ENCODE measurements around the gene RPS27L.
A peak's percentile ranks its signal among the peaks of the same experiment; 100 is the strongest.

The RPS27L gene

GRCh38 chr15:63188247-63188925, 31.1 kb upstream of the RPS27L start:
- Histone ChIP-seq H3K9ac (peak overlapping the region; percentile 79), H3K4me3 (peak overlapping the region; percentile 79), H3K27ac (peak overlapping the region; percentile 45; the same call in 1 of the 2 replicates)

GRCh38 chr15:63187589-63188226, 30.4 kb upstream of the RPS27L start:
- H3K27ac ChIP-seq = no peak overlapping the region
- no peaks in the 10 kb centered on the region for H3K36me3 ChIP-seq
- no peaks in the 10 kb centered on the region for H3K9me3 ChIP-seq
- no peak overlapping the region for H3K4me2 ChIP-seq
- no peak overlapping the region for H3K9ac ChIP-seq
- peaks cover 30% of the 10 kb centered on the region for H3K4me1 ChIP-seq
- H4K20me1 ChIP-seq = peaks cover 10% of the 10 kb centered on the region
- H3K27me3 ChIP-seq = no peaks in the 10 kb centered on the region
- H3K4me3 ChIP-seq = no peak overlapping the region
- TF ChIP-seq Cebpa-rat (IDR thresholded peaks at IDR 0.05) = no peak

More at GRCh38 chr15:63188247-63188925, 31.1 kb upstream of the RPS27L start:
- Histone ChIP-seq H4K20me1 (peaks cover 10% of the 10 kb centered on the region), H3K9me3 (no peaks in the 10 kb centered on the region), H3K36me3 (no peaks in the 10 kb centered on the region), H3K27me3 (no peaks in the 10 kb centered on the region), H3K4me2 (peak overlapping the region; percentile 82), H3K4me1 (peaks cover 37% of the 10 kb centered on the region)
- no peak for TF ChIP-seq Cebpa-rat (IDR thresholded peaks at IDR 0.05)

GRCh38 chr15:63186065-63186464, 28.8 kb upstream of the RPS27L start:
- peaks cover 14% of the 10 kb centered on the region for H3K4me1 ChIP-seq
- TF ChIP-seq Cebpa-rat (IDR thresholded peaks at IDR 0.05) = no peak
- H3K9me3 ChIP-seq = no peaks in the 10 kb centered on the region
- H4K20me1 ChIP-seq = no peaks in the 10 kb centered on the region
- no peak overlapping the region for H3K4me2 ChIP-seq
- no peak overlapping the region for H3K4me3 ChIP-seq
- H3K27me3 ChIP-seq = no peaks in the 10 kb centered on the region
- H3K36me3 ChIP-seq = no peaks in the 10 kb centered on the region
- H3K27ac ChIP-seq = no peak overlapping the region
- H3K9ac ChIP-seq = no peak overlapping the region

GRCh38 chr15:63185206-63185605, 27.9 kb upstream of the RPS27L start:
- peaks cover 7% of the 10 kb centered on the region for H3K4me1 ChIP-seq

GRCh38 chr15:63181648-63182047, 24.4 kb upstream of the RPS27L start:
- no peaks in the 10 kb centered on the region for H3K4me1 ChIP-seq
- no peak overlapping the region for H3K27ac ChIP-seq
- H3K36me3 ChIP-seq = no peaks in the 10 kb centered on the region
- TF ChIP-seq Cebpa-rat (IDR thresholded peaks at IDR 0.05) = no peak
- no peaks in the 10 kb centered on the region for H3K27me3 ChIP-seq
- no peaks in the 10 kb centered on the region for H3K9me3 ChIP-seq
- no peaks in the 10 kb centered on the region for H4K20me1 ChIP-seq
- H3K4me2 ChIP-seq = no peak overlapping the region
- H3K9ac ChIP-seq = no peak overlapping the region
- H3K4me3 ChIP-seq = no peak overlapping the region

More at GRCh38 chr15:63185206-63185605, 27.9 kb upstream of the RPS27L start:
- H3K4me2 ChIP-seq = no peak overlapping the region
- H3K4me3 ChIP-seq = no peak overlapping the region
- H3K27ac ChIP-seq = no peak overlapping the region
- H3K9me3 ChIP-seq = no peaks in the 10 kb centered on the region
- no peaks in the 10 kb centered on the region for H4K20me1 ChIP-seq
- no peak for TF ChIP-seq Cebpa-rat (IDR thresholded peaks at IDR 0.05)
- H3K9ac ChIP-seq = no peak overlapping the region
- H3K27me3 ChIP-seq = no peaks in the 10 kb centered on the region
- no peaks in the 10 kb centered on the region for H3K36me3 ChIP-seq

- TF ChIP-seq Cebpa-rat (IDR thresholded peaks at IDR 0.05) = no peak
- Histone ChIP-seq H3K9me3 (no peaks in the 10 kb centered on the region), H3K9ac (no peak overlapping the region), H3K27ac (no peak overlapping the region), H3K4me2 (no peak overlapping the region), H3K27me3 (no peaks in the 10 kb centered on the region), H3K4me1 (no peaks in the 10 kb centered on the region), H3K4me3 (no peak overlapping the region), H3K36me3 (no peaks in the 10 kb centered on the region), H4K20me1 (no peaks in the 10 kb centered on the region)
These were observed 23.5 kb upstream of the RPS27L start for GRCh38 chr15:63180746-63181145.

GRCh38 chr15:63178034-63178433, 20.8 kb upstream of the RPS27L start:
- Histone ChIP-seq H3K9ac (no peak overlapping the region), H3K9me3 (no peaks in the 10 kb centered on the region), H3K4me2 (no peak overlapping the region), H3K27me3 (no peaks in the 10 kb centered on the region), H3K27ac (no peak overlapping the region), H3K36me3 (no peaks in the 10 kb centered on the region), H4K20me1 (no peaks in the 10 kb centered on the region), H3K4me1 (no peaks in the 10 kb centered on the region), H3K4me3 (no peak overlapping the region)
- no peak for TF ChIP-seq Cebpa-rat (IDR thresholded peaks at IDR 0.05)

- Histone ChIP-seq H4K20me1 (no peaks in the 10 kb centered on the region), H3K27ac (no peak overlapping the region), H3K4me1 (no peaks in the 10 kb centered on the region), H3K9me3 (no peaks in the 10 kb centered on the region), H3K27me3 (no peaks in the 10 kb centered on the region), H3K9ac (no peak overlapping the region), H3K4me2 (no peak overlapping the region), H3K4me3 (no peak overlapping the region), H3K36me3 (no peaks in the 10 kb centered on the region)
- no peak for TF ChIP-seq Cebpa-rat (IDR thresholded peaks at IDR 0.05)
These were observed 19.0 kb upstream of the RPS27L start for GRCh38 chr15:63176302-63176701.

- TF ChIP-seq Cebpa-rat (IDR thresholded peaks at IDR 0.05) = no peak
- H3K27me3 ChIP-seq = no peaks in the 10 kb centered on the region
- H3K4me2 ChIP-seq = no peak overlapping the region
- H3K9ac ChIP-seq = no peak overlapping the region
- H3K4me1 ChIP-seq = no peaks in the 10 kb centered on the region
- no peaks in the 10 kb centered on the region for H3K36me3 ChIP-seq
- H4K20me1 ChIP-seq = no peaks in the 10 kb centered on the region
- H3K4me3 ChIP-seq = no peak overlapping the region
- H3K9me3 ChIP-seq = no peaks in the 10 kb centered on the region
- H3K27ac ChIP-seq = no peak overlapping the region
These were observed 15.7 kb upstream of the RPS27L start for GRCh38 chr15:63172851-63173451.

- no peak for TF ChIP-seq Cebpa-rat (IDR thresholded peaks at IDR 0.05)
- H3K4me1 ChIP-seq = no peaks in the 10 kb centered on the region
- H3K9me3 ChIP-seq = no peaks in the 10 kb centered on the region
- H3K27ac ChIP-seq = no peak overlapping the region
- no peak overlapping the region for H3K4me2 ChIP-seq
- no peaks in the 10 kb centered on the region for H3K27me3 ChIP-seq
- H3K9ac ChIP-seq = no peak overlapping the region
- no peaks in the 10 kb centered on the region for H3K36me3 ChIP-seq
- no peaks in the 10 kb centered on the region for H4K20me1 ChIP-seq
- no peak overlapping the region for H3K4me3 ChIP-seq
These were observed 15.1 kb upstream of the RPS27L start for GRCh38 chr15:63172376-63172775.

All from BLaER1 (cell line).